ENCODE results near the gene MFAP3. TPM values are rescaled to one million over a fixed set of nuclear protein-coding genes. Genes with fewer than 3 reads are reported as not detected.

MFAP3 gene
- total RNA-seq, 4 donors from 2014 or later: 5.0 to 45.3 (median 35.1) TPM

GRCh38 chr5:154076240-154076922, 37.6 kb downstream of the MFAP3 start:
- TF ChIP-seq POLR2AphosphoS5 (IDR thresholded peaks at IDR 0.05) (no peak), POLR2A (IDR thresholded peaks at IDR 0.05) (no peak)
- DNase-seq: no peak
- no peaks in the 10 kb centered on the region for H3K27me3 ChIP-seq
- intact Hi-C loops (cut with DNase I; ENCODE audit: low total_unique reads) (no loop called here), in situ Hi-C loops (cut with MboI; ENCODE audit: low pct_ligation_motif_present in 1 of 4, low pct_unique_long_range_greater_than_20kb in 1 of 4, low sequenced_read_pairs in 3 of 4) (loop anchor here in 2 of 4 donors (10.0 kb wide), 2 partner anchors 108 to 338 kb away; no protein-coding TSS in a partner anchor)
- H3K27ac ChIP-seq: no peak overlapping the region
- 65 to 75% methylated on average over 5 of the region's 5 CpGs for WGBS, 2 donors (ENCODE audit: low coverage in 1 of 2)
- H3K9me3 ChIP-seq: no peaks in the 10 kb centered on the region
- H3K36me3 ChIP-seq: no peaks in the 10 kb centered on the region
- H3K4me3 ChIP-seq: no peak overlapping the region
- H3K4me1 ChIP-seq: peaks cover 0 to 10% (median 0%) of the 10 kb centered on the region in 4 donors

GRCh38 chr5:154077696-154078095, 38.9 kb downstream of the MFAP3 start:
- in situ Hi-C loops (cut with MboI; ENCODE audit: low pct_ligation_motif_present in 1 of 4, low pct_unique_long_range_greater_than_20kb in 1 of 4, low sequenced_read_pairs in 3 of 4): loop anchor here in 2 of 4 donors (10.0 kb wide), 2 partner anchors 107 to 337 kb away; no protein-coding TSS in a partner anchor
- H3K27ac ChIP-seq: no peak overlapping the region
- H3K36me3 ChIP-seq: no peaks in the 10 kb centered on the region
- H3K27me3 ChIP-seq: no peaks in the 10 kb centered on the region
- no peaks in the 10 kb centered on the region for H3K9me3 ChIP-seq
- DNase-seq: no peak
- intact Hi-C loops (cut with DNase I; ENCODE audit: low total_unique reads): no loop called here
- H3K4me3 ChIP-seq: no peak overlapping the region
- peaks cover 0 to under 1% (median 0%) of the 10 kb centered on the region in 4 donors for H3K4me1 ChIP-seq
- 46 to 60% methylated on average over 1 of the region's 1 CpG for WGBS, 2 donors (ENCODE audit: low coverage in 1 of 2)
- TF ChIP-seq POLR2A (IDR thresholded peaks at IDR 0.05) (no peak), EP300 (IDR thresholded peaks at IDR 0.05; ENCODE audit: low read depth) (no peak), POLR2AphosphoS5 (IDR thresholded peaks at IDR 0.05) (no peak)
- TF ChIP-seq, protein P1, sequence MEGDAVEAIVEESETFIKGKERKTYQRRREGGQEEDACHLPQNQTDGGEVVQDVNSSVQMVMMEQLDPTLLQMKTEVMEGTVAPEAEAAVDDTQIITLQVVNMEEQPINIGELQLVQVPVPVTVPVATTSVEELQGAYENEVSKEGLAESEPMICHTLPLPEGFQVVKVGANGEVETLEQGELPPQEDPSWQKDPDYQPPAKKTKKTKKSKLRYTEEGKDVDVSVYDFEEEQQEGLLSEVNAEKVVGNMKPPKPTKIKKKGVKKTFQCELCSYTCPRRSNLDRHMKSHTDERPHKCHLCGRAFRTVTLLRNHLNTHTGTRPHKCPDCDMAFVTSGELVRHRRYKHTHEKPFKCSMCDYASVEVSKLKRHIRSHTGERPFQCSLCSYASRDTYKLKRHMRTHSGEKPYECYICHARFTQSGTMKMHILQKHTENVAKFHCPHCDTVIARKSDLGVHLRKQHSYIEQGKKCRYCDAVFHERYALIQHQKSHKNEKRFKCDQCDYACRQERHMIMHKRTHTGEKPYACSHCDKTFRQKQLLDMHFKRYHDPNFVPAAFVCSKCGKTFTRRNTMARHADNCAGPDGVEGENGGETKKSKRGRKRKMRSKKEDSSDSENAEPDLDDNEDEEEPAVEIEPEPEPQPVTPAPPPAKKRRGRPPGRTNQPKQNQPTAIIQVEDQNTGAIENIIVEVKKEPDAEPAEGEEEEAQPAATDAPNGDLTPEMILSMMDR (IDR thresholded peaks at IDR 0.05): no peak

- 48% methylated on average over 1 of the region's 1 CpG; no CpG with 5 or more reads in 1 of the 2 donors for WGBS, 2 donors (ENCODE audit: low coverage in 1 of 2)
- in situ Hi-C loops (cut with MboI; ENCODE audit: low pct_ligation_motif_present in 1 of 4, low pct_unique_long_range_greater_than_20kb in 1 of 4, low sequenced_read_pairs in 3 of 4): loop anchor here in 2 of 4 donors (10.0 kb wide), 2 partner anchors 107 to 337 kb away; no protein-coding TSS in a partner anchor
- TF ChIP-seq, protein P1 (IDR thresholded peaks at IDR 0.05): no peak
- TF ChIP-seq EP300 (IDR thresholded peaks at IDR 0.05; ENCODE audit: low read depth): no peak
These were observed 39.5 kb downstream of the MFAP3 start for GRCh38 chr5:154078272-154078671.

GRCh38 chr5:154081246-154081645, 42.5 kb downstream of the MFAP3 start:
- intact Hi-C loops (cut with DNase I; ENCODE audit: low total_unique reads): no loop called here
- Histone ChIP-seq H3K27ac (no peak overlapping the region), H3K4me1 (no peaks in the 10 kb centered on the region), H3K27me3 (no peaks in the 10 kb centered on the region), H3K36me3 (no peaks in the 10 kb centered on the region), H3K4me3 (no peak overlapping the region), H3K9me3 (no peaks in the 10 kb centered on the region)
- TF ChIP-seq, protein P1 (IDR thresholded peaks at IDR 0.05): no peak
- TF ChIP-seq POLR2AphosphoS5 (IDR thresholded peaks at IDR 0.05) (no peak), EP300 (IDR thresholded peaks at IDR 0.05; ENCODE audit: low read depth) (no peak), POLR2A (IDR thresholded peaks at IDR 0.05) (no peak)
- no peak for DNase-seq
- in situ Hi-C loops (cut with MboI; ENCODE audit: low pct_ligation_motif_present in 1 of 4, low pct_unique_long_range_greater_than_20kb in 1 of 4, low sequenced_read_pairs in 3 of 4): loop anchor here in 2 of 4 donors (10.0 kb wide), 2 partner anchors 94 to 104 kb away; no protein-coding TSS in a partner anchor
- WGBS, 2 donors (ENCODE audit: low coverage in 1 of 2): 83 to 92% methylated on average over 2 of the region's 2 CpGs

More at GRCh38 chr5:154078272-154078671, 39.5 kb downstream of the MFAP3 start:
- Histone ChIP-seq H3K27ac (no peak overlapping the region), H3K4me3 (no peak overlapping the region), H3K27me3 (no peaks in the 10 kb centered on the region), H3K9me3 (no peaks in the 10 kb centered on the region), H3K4me1 (no peaks in the 10 kb centered on the region), H3K36me3 (no peaks in the 10 kb centered on the region)
- intact Hi-C loops (cut with DNase I; ENCODE audit: low total_unique reads): no loop called here
- no peak for DNase-seq

Measured in transverse colon (tissue), 4 donors.